HG03066 (cell line): ENCODE results near the gene HNRNPD.
"Not testable (repeated sequence)": the region's sequence is repeated elsewhere in the genome, so short reads cannot be mapped to it uniquely, and the experiment has no call there.

ENCODE experiments used
- ATAC-seq: cut with Tn5 transposase; IDR thresholded peaks from one replicate; pipeline ENCODE4 v1.9.1; 2021; ENCODE audit warnings: low read depth; ENCODE audit not compliant: unreplicated experiment

The HNRNPD gene

GRCh38 chr4:82373816-82374625 is at the start of gene HNRNPD:
Gene HNRNPD (minus strand): TSS chr4:82373991. CDS start chr4:82373678, 313 bp downstream.
- peak; percentile 92 for ATAC-seq

GRCh38 chr4:82422616-82423015 is 48.8 kb upstream of the HNRNPD start:
- no peak for ATAC-seq

- ATAC-seq = no peak
Observed at GRCh38 chr4:82421796-82422560, 48.2 kb upstream of the HNRNPD start.

- ATAC-seq = no peak
Observed at GRCh38 chr4:82419451-82419850, 45.7 kb upstream of the HNRNPD start.

GRCh38 chr4:82415922-82416365 is 42.2 kb upstream of the HNRNPD start:
- no peak for ATAC-seq

- ATAC-seq = not testable (repeated sequence)
Observed at GRCh38 chr4:82415061-82415460, 41.3 kb upstream of the HNRNPD start.

GRCh38 chr4:82403725-82404124 is 29.9 kb upstream of the HNRNPD start:
- no peak for ATAC-seq

- ATAC-seq = no peak
Observed at GRCh38 chr4:82402196-82402775, 28.5 kb upstream of the HNRNPD start.

GRCh38 chr4:82401600-82401999 is 27.8 kb upstream of the HNRNPD start:
- ATAC-seq = no peak

- no peak for ATAC-seq
Observed at GRCh38 chr4:82398263-82398662, 24.5 kb upstream of the HNRNPD start.

GRCh38 chr4:82397527-82397926 is 23.7 kb upstream of the HNRNPD start:
- no peak for ATAC-seq

- no peak for ATAC-seq
Observed at GRCh38 chr4:82394896-82395295, 21.1 kb upstream of the HNRNPD start.

GRCh38 chr4:82390061-82390460 is 16.3 kb upstream of the HNRNPD start:
- not testable (repeated sequence) for ATAC-seq

- no peak for ATAC-seq
Observed at GRCh38 chr4:82388405-82388804, 14.6 kb upstream of the HNRNPD start.

- ATAC-seq = not testable (repeated sequence)
Observed at GRCh38 chr4:82386312-82386711, 12.5 kb upstream of the HNRNPD start.

GRCh38 chr4:82382751-82383150 is 9.0 kb upstream of the HNRNPD start:
- ATAC-seq = no peak

- no peak for ATAC-seq
Observed at GRCh38 chr4:82381661-82382296, 8.0 kb upstream of the HNRNPD start.

GRCh38 chr4:82381235-82381634 is 7.4 kb upstream of the HNRNPD start:
- ATAC-seq = no peak

- no peak for ATAC-seq
Observed at GRCh38 chr4:82380831-82381230, 7.0 kb upstream of the HNRNPD start.

GRCh38 chr4:82380344-82380743 is 6.6 kb upstream of the HNRNPD start:
- no peak for ATAC-seq

- ATAC-seq = no peak
Observed at GRCh38 chr4:82376109-82376508, 2.3 kb upstream of the HNRNPD start.
